NT2/D1 (cell line): Measurements from ENCODE around the gene KRTAP19-1.

Experiments used
- DNase-seq: peaks from one replicate; pipeline ENCODE4 v3.0.0-alpha.2; 2011; ENCODE audit warnings: low read depth, low spot score
- H3K27me3 ChIP-seq: 2 replicates; pipeline ENCODE4 v1.6.0; 2011; ENCODE audit warnings: mild to moderate bottlenecking; ENCODE audit not compliant: insufficient read length, insufficient read depth
- H3K36me3 ChIP-seq: 2 replicates; pipeline ENCODE4 v1.6.1; 2011; ENCODE audit warnings: mild to moderate bottlenecking, low read length, mixed read lengths; ENCODE audit not compliant: insufficient read depth, insufficient read length
- H3K4me1 ChIP-seq: 2 replicates; pipeline ENCODE4 v1.5.1; 2011; ENCODE audit not compliant: insufficient read depth, insufficient read length
- H3K4me3 ChIP-seq: 2 replicates; pipeline ENCODE4 v1.5.1; 2011; ENCODE audit warnings: low read depth; ENCODE audit not compliant: insufficient read length
- H3K9ac ChIP-seq: 2 replicates; pipeline ENCODE4 v1.6.0; 2011; ENCODE audit warnings: low read depth; ENCODE audit not compliant: insufficient read length
- H3K9me3 ChIP-seq: 2 replicates; pipeline ENCODE4 v1.5.1; 2011; ENCODE audit warnings: mild to moderate bottlenecking, low read length; ENCODE audit not compliant: insufficient read depth
- SUZ12 ChIP-seq: IDR thresholded peaks from 2 replicates; pipeline ENCODE4 v1.6.1; 2011; ENCODE audit not compliant: insufficient read length, insufficient read depth; ENCODE audit errors: extremely low read depth
- YY1 ChIP-seq: IDR thresholded peaks from 2 replicates; pipeline ENCODE4 v1.6.1; 2011; ENCODE audit not compliant: insufficient read length, insufficient read depth
- ZNF274 ChIP-seq: IDR thresholded peaks from 2 replicates; pipeline ENCODE4 v1.6.1; 2011; ENCODE audit warnings: mild to moderate bottlenecking, low read depth, low read length

Gene KRTAP19-1

GRCh38 chr21:30430170-30430655, 50.0 kb downstream of the KRTAP19-1 start, which contains the start of gene KRTAP13-4:
Gene KRTAP13-4, plus strand, starts transcription at chr21:30430220. Its CDS starts 56 bp downstream, at chr21:30430276.
- Histone ChIP-seq H3K27me3 (no peaks in the 10 kb centered on the region), H3K4me1 (no peaks in the 10 kb centered on the region), H3K4me3 (no peak within 1 kb of the TSS), H3K36me3 (no peaks in the 10 kb centered on the region), H3K9ac (no peak within 1 kb of the TSS), H3K9me3 (no peaks in the 10 kb centered on the region; the same call in 1 of the 2 replicates)
- no peak for DNase-seq
- TF ChIP-seq ZNF274 (no peak), SUZ12 (no peak), YY1 (no peak)
